ENCODE data around the gene POLR1A.

GRCh38 chr2:86003104-86003503 lies 102.6 kb downstream of the POLR1A start:
- TF ChIP-seq POLR2A (IDR thresholded peaks at IDR 0.05), result no peak
- TF ChIP-seq, protein P1, sequence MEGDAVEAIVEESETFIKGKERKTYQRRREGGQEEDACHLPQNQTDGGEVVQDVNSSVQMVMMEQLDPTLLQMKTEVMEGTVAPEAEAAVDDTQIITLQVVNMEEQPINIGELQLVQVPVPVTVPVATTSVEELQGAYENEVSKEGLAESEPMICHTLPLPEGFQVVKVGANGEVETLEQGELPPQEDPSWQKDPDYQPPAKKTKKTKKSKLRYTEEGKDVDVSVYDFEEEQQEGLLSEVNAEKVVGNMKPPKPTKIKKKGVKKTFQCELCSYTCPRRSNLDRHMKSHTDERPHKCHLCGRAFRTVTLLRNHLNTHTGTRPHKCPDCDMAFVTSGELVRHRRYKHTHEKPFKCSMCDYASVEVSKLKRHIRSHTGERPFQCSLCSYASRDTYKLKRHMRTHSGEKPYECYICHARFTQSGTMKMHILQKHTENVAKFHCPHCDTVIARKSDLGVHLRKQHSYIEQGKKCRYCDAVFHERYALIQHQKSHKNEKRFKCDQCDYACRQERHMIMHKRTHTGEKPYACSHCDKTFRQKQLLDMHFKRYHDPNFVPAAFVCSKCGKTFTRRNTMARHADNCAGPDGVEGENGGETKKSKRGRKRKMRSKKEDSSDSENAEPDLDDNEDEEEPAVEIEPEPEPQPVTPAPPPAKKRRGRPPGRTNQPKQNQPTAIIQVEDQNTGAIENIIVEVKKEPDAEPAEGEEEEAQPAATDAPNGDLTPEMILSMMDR (IDR thresholded peaks at IDR 0.05), result no peak
